ENCODE results near the gene SULT4A1. TPM values are rescaled to one million over a fixed set of nuclear protein-coding genes. Genes with fewer than 3 reads are reported as not detected.

SULT4A1 gene
- total RNA-seq, 1 donor = not detected

GRCh38 chr22:43901976-43902643, 39.8 kb upstream of the SULT4A1 start:
- no peak for TF ChIP-seq CTCF (IDR thresholded peaks at IDR 0.05; ENCODE audit: insufficient read depth, low read length)
- peak; percentile 94 for DNase-seq (ENCODE audit: low read depth)

GRCh38 chr22:43900206-43900605, 37.9 kb upstream of the SULT4A1 start:
- DNase-seq (ENCODE audit: low read depth) = no peak
- TF ChIP-seq CTCF (IDR thresholded peaks at IDR 0.05; ENCODE audit: insufficient read depth, low read length) = no peak
- H3K4me3 ChIP-seq (ENCODE audit: low read depth, low read length) = no peak overlapping the region

More at GRCh38 chr22:43901976-43902643, 39.8 kb upstream of the SULT4A1 start:
- no peak overlapping the region for H3K4me3 ChIP-seq (ENCODE audit: low read depth, low read length)

- peak; percentile 84 for DNase-seq (ENCODE audit: low read depth)
- no peak for TF ChIP-seq CTCF (IDR thresholded peaks at IDR 0.05; ENCODE audit: insufficient read depth, low read length)
- no peak overlapping the region for H3K4me3 ChIP-seq (ENCODE audit: low read depth, low read length)
These were observed 35.5 kb upstream of the SULT4A1 start for GRCh38 chr22:43897751-43898261.

- no peak for DNase-seq (ENCODE audit: low read depth)
- no peak overlapping the region for H3K4me3 ChIP-seq (ENCODE audit: low read depth, low read length)
- TF ChIP-seq CTCF (IDR thresholded peaks at IDR 0.05; ENCODE audit: insufficient read depth, low read length) = no peak
These were observed 33.8 kb upstream of the SULT4A1 start for GRCh38 chr22:43895986-43896645.

- no peak overlapping the region for H3K4me3 ChIP-seq (ENCODE audit: low read depth, low read length)
- no peak for TF ChIP-seq CTCF (IDR thresholded peaks at IDR 0.05; ENCODE audit: insufficient read depth, low read length)
- DNase-seq (ENCODE audit: low read depth) = no peak
These were observed 31.8 kb upstream of the SULT4A1 start for GRCh38 chr22:43894122-43894521.

- no peak for TF ChIP-seq CTCF (IDR thresholded peaks at IDR 0.05; ENCODE audit: insufficient read depth, low read length)
- no peak for DNase-seq (ENCODE audit: low read depth)
- no peak overlapping the region for H3K4me3 ChIP-seq (ENCODE audit: low read depth, low read length)
These were observed 31.0 kb upstream of the SULT4A1 start for GRCh38 chr22:43893266-43893665.
